Measurements from ENCODE around the gene SIK2.

Gene SIK2

DNA sequence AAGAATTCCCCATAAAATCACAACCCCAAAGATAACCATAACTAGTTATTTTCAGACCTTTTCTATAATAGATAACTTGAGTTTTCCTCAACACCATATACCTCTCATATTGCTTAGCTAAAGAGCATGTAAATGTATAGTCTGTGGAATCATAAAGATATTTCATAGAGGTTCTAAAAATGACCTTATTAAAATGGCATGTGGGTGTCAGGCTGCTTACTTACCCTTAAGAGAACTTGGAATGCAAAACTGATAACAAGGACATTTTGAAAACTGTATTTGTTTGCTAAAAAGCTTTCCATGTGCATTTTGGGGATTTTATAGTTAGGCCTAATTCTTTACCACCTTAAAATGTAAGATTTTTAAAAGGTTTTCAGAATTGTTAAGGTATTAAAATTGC, 4.7 kb downstream of the SIK2 start:
- DNase-seq (ENCODE audit: low read depth) = no peak
- in situ Hi-C loops (cut with HindIII; ENCODE audit: low sequenced_read_pairs) = loop anchor here (5.0 kb wide), 1 partner anchor 90 kb away; no protein-coding TSS in a partner anchor
- TF ChIP-seq CTCF (IDR thresholded peaks at IDR 0.05; ENCODE audit: low read depth, low read length, missing control alignments) = no peak
- H3K4me3 ChIP-seq (ENCODE audit: low read depth, low read length) = no peak overlapping the region

GRCh38 chr11:111607751-111608150, 5.5 kb downstream of the SIK2 start:
- TF ChIP-seq CTCF (IDR thresholded peaks at IDR 0.05; ENCODE audit: low read depth, low read length, missing control alignments) = no peak
- H3K4me3 ChIP-seq (ENCODE audit: low read depth, low read length) = no peak overlapping the region
- no peak for DNase-seq (ENCODE audit: low read depth)
- in situ Hi-C loops (cut with HindIII; ENCODE audit: low sequenced_read_pairs) = loop anchor here (5.0 kb wide), 1 partner anchor 90 kb away; no protein-coding TSS in a partner anchor

DNA sequence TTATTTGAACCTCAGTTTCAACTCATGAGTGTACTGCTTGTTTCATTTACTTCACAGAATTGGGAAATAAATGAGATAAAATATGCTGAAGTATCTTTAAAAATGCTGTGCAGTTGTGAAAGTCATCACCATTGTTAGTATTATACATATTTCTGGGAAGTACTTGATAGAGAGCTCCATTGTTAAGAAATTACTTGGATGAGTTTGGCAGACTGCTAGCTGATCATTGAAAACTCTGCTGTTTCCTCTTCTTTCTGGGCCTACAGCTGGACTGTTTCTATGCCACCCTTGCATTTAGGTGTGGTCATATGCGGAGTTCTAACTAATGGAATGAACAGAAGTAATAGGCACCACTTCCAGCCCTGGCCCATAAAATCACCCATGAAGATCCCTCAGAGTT, 10.0 kb downstream of the SIK2 start:
- no peak overlapping the region for H3K4me3 ChIP-seq (ENCODE audit: low read depth, low read length)
- in situ Hi-C loops (cut with HindIII; ENCODE audit: low sequenced_read_pairs) = no loop called here
- no peak for DNase-seq (ENCODE audit: low read depth)
- TF ChIP-seq CTCF (IDR thresholded peaks at IDR 0.05; ENCODE audit: low read depth, low read length, missing control alignments) = no peak

DNA sequence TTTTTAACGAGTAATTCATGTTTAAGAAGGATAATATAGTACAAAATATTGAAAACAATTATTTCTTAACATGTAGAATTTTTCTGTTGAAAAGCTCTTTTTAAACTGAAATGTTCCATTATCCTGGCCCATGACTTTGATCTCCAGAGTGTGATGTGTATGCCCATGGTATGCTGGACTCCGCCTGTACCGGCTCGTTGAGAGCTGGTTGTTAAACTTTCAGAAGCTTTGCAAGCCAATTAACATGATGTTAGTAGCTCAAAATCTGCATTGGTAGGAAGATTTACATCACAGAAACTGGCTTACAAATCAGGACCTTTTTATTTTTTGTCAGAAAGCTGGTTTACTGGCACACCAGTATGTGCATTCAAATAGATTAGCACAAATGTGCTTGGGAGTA, 15.0 kb downstream of the SIK2 start:
- DNase-seq (ENCODE audit: low read depth) = no peak
- in situ Hi-C loops (cut with HindIII; ENCODE audit: low sequenced_read_pairs) = no loop called here
- H3K4me3 ChIP-seq (ENCODE audit: low read depth, low read length) = no peak overlapping the region
- no peak for TF ChIP-seq CTCF (IDR thresholded peaks at IDR 0.05; ENCODE audit: low read depth, low read length, missing control alignments)

- no peak for DNase-seq (ENCODE audit: low read depth)
- TF ChIP-seq CTCF (IDR thresholded peaks at IDR 0.05; ENCODE audit: low read depth, low read length, missing control alignments) = no peak
- in situ Hi-C loops (cut with HindIII; ENCODE audit: low sequenced_read_pairs) = no loop called here
- H3K4me3 ChIP-seq (ENCODE audit: low read depth, low read length) = no peak overlapping the region
Observed at GRCh38 chr11:111620518-111620917, 18.3 kb downstream of the SIK2 start.

- TF ChIP-seq CTCF (IDR thresholded peaks at IDR 0.05; ENCODE audit: low read depth, low read length, missing control alignments) = no peak
- no peak overlapping the region for H3K4me3 ChIP-seq (ENCODE audit: low read depth, low read length)
- in situ Hi-C loops (cut with HindIII; ENCODE audit: low sequenced_read_pairs) = no loop called here
- no peak for DNase-seq (ENCODE audit: low read depth)
Observed at GRCh38 chr11:111623527-111624030, 21.3 kb downstream of the SIK2 start.

DNA sequence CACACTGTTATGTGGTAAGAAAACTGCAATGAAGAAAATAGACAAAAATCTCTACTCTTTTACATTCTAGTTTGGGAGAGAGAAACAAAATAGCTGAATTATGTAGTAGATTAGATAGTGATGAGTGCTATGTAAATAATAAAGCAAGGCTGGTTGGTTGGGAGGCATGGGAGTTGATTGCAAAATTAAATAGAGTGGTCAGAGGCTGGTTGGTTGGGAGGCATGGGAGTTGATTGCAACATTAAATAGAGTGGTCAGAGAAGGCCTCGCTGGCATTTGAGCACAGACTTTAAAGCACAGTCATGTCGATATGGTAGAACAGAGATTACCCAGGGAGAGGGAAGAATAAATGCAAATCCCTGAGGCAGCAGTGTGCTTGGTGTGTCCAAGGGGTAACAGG, 22.4 kb downstream of the SIK2 start:
- DNase-seq (ENCODE audit: low read depth) = no peak
- no peak overlapping the region for H3K4me3 ChIP-seq (ENCODE audit: low read depth, low read length)
- TF ChIP-seq CTCF (IDR thresholded peaks at IDR 0.05; ENCODE audit: low read depth, low read length, missing control alignments) = no peak
- in situ Hi-C loops (cut with HindIII; ENCODE audit: low sequenced_read_pairs) = no loop called here

Measured in astrocyte of the cerebellum (primary cell).